DLD1 (cell line): ENCODE data around the gene MIS12.

Experiments
- in situ Hi-C: cut with HindIII; loops from 2 replicates; pipeline ENCODE4 v1.10.0; 2017; ENCODE audit warnings: low sequenced_read_pairs

The MIS12 gene

DNA sequence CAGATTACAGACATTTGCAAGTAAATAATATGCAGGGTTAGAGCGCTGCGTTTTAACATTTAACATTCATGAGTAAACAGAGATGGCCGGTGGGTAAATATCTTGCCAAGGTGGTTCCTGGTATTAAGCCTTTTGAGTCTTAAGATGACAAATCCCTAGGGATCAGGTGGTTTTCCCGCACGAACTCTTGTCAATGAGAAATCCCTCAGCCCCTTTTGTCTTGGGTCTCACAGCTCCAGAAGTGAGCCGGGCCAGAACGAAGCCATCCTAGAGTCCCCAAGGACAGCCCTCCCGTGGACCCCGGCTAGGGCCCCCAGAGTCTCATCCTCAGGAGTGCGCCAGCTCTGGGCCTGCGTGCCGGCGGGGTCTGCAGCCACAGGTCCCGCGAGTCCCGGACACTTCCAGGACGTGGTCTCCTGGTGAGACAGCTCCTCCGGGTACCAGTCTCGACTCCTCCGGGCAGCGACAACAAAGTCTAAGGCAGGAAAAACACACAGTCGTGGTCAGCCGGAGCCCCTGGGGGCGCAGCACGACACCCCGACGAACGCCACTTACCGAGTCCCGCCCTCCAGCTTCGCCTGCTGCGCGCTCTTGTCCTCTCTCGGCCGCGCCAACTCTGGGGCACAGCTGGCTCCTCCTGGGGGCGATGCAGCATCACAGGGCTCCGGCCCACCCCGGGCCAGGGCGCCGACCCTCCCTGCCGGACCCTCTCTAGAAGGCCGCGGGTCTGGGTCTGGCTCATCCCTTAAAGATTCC is 13.3 kb downstream of the MIS12 start:
- in situ Hi-C loops: no loop called here

DNA sequence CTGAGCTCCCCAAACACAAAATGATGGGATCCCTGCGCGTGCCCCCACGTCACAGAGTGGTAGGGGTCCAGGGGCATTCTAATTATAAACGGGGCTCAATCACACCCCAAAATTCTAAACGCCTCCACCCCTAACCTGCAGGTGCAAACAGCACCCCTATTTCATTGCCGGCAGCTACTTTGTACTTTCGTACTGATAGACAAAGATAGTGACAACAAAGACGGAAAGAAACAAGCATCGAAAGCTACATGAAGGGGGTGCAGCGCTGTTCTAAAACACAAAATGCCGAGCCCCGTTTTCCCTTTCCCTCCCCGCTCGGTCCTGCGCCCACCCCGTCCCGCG is 13.9 kb downstream of the MIS12 start:
- in situ Hi-C loops: no loop called here

DNA sequence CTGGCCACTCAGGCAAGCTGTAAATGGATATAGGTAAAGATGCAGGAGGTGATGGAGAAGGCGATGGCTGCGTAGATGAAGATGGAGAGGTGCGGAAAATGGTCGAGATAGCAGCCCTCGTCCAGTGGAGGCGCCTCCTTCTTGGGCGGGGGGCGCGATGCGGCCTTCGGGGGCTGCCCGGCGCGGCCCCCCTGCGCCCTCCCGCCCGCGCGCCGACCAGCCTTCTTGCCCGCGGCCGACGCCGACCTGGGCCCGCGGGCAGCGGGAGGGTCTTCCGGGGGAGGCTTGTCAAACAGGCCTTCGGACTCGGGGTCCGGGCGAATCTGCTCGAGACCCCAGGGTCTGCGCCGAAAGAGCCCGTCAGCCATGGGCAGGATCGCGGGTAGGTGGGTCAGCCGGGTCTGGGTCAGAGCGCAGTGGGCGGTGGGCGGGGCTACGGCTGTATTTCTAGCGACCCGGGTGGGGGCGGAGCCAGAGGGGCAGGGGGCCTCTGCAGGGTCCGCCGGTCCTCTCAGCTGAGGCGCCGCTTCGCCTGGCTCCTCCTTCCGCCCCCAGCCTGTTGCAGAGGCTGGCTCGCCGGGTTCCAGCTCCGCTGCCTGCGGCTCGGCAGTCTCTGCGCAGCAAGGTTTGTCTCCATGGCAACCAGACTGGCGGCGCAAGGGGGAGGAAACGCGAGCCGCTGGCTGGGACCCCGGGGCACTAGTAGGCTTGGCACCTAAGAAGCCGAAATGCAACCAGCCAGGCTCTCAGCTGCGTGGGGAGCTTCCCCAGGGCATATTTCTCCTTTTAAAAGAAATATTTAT is 14.4 kb downstream of the MIS12 start:
- in situ Hi-C loops: no loop called here

DNA sequence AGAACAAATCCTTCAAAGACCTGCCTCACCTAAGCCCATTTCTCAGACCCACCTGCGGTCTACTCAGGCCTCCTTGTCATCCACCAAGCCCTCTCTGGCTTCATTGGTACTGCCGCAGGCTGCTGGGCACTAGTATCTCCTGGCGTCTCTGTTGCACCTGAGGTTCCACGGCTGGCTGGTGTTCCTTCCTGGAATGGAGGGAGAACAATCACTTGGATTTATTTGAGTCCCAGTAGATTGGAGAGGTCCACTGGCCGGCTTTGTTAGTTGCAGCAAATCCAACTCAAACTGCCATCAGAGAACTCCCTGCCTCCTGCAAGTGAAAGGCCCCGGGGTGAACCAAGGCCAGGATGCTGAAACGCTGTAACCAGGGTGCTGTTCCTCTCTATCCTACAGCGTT is 15.3 kb downstream of the MIS12 start:
- in situ Hi-C loops: no loop called here

DNA sequence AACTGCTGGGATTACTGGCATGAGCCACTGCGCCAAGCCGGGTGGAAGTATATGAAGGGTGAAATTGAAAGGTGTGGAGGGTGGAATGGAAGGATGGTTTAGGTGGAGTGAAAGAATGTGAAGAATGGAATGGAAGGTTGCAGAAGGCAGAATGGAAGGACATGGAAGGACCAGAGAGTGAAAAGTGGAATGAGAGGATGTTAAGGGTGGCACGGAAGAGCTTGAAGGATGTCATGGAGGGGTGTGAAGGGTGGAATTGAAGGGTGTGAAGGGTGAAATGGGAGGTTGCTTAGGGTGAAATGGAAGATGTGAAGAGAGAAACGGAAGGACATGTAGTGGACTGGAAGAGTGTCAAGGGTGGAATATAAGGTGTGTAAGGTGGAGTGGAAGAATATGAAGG is 16.2 kb downstream of the MIS12 start:
- in situ Hi-C loops: no loop called here

DNA sequence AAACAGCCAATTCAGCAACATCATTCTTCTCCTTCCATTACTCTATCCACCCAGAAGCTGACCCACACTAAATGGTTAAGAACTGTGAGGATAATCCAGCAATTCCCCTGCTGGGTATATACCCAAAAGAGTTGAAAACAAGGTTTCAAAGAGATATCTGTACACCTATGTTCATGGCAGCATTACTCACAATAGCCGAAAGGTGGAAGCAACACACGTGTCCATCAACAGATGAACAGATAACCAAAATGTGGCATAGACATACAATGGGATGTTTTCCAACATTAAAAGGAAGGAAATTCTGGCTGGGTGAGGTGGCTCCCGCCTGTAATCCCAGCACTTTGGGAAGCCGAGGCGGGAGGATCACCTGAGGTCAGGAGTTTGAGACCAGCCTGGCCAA is 19.9 kb downstream of the MIS12 start:
- in situ Hi-C loops: no loop called here

DNA sequence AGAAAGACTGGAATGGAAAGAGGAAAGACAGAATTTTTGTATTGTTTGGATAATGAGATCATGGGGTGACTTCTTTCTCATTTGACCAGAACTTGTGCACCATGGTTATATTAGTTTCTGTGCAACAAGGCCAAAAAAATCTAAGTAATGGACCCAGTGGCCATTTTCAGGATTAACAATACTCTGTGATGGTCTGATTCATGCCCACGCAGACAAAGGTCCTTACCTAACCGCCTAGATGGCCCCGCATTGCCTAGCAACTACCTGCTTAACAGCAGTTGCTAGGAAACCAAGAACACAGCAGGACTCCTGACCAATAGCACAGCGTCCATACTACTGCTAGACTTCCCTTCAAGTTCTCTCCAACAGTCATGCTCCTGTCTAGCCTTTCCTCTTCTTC is 22.4 kb downstream of the MIS12 start:
- in situ Hi-C loops: no loop called here

DNA sequence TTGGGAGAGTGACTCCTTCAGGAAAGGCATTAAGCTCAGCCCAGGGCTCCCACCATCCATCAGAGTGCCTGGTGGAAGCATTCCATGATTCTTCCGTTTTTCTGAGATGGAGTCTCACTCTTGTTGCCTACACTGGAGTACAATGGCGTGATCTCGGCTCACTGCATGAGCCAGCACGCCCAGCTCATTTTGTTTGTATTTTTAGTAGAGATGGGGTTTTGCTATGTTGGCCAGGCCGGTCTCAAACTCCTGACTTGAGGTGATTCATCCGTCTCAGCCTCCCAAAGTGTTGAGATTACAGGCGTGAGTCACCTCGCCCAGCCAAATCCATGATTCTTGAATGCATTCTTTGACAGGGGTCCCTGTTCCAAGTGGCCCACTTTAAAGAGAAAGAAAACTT is 23.1 kb downstream of the MIS12 start:
- in situ Hi-C loops: no loop called here

DNA sequence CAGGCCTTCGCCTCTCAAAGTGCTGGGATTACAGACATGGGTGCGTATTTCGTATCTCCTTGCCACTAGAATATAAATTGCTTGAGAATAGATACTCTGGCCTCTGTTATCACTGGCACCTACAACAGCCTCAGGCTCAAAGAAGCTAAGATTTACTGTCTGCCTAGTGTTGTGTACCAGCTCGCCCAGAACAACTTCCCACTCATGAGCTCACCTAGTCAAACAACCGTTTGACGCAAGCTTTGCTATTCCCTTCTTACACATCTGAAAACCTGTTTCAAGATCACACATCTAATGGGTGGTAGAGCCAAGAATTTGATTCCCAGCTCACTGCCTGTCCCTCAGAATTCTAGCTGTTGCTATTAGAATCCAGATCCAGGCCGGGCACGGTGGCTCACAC is 24.4 kb downstream of the MIS12 start:
- in situ Hi-C loops: no loop called here

DNA sequence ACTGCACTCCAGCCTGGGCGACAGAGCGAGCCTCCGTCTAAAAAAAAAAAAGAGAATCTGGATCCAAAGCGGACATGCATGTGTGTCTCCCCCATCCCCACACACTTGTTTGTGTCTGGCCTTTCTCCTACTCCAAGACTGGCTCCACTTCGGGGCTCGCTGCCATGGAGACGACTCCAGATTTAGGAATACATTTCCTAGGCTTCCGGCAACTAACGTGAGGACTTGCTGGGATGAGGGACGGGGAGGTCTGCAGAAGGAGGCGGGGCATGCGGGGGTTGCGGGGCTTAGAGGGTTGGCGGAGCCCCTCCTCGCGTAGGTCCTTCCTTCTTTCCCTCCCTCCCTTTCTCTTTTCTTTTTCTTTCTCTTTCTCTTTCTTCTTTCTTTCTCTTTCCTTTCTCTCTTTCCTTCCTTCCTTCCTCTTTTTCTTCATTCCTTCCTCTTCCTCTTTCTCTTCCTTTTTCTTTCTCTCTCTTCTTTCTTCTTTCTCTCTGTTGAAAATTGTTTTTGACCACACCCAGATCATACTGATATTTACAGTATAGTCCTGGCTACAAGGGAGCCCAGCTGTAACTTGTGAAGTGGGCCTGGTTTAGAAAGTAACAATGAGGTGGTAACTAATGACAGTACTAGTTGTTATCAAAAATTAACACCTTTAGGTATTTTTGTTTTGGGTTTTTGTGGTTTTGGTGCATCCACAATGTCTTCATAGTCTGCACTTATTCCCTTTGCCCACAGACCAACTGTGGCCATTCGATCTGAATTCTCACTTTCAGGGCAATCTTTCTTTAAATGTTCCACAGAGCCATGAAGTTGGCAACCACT is 25.2 kb downstream of the MIS12 start:
- in situ Hi-C loops: no loop called here

DNA sequence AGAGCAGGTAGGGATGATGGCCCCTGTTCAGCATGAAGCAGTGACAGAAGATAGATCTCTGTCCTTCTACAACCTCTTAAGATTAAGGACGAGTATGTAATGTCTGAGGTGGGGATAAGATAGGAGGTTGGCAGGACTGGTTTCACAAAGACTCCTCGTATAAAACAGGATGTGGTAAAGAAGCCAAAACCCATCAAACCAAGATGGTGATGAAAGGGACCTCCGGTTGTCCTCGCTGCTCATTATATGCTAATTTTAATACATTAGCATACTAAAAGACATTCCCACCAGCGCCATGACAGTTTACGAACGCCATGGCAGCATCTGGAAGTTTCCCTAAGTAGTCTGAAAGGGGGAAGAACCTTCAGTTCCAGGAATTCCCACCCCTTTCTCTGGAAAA is 27.3 kb downstream of the MIS12 start:
- in situ Hi-C loops: no loop called here

DNA sequence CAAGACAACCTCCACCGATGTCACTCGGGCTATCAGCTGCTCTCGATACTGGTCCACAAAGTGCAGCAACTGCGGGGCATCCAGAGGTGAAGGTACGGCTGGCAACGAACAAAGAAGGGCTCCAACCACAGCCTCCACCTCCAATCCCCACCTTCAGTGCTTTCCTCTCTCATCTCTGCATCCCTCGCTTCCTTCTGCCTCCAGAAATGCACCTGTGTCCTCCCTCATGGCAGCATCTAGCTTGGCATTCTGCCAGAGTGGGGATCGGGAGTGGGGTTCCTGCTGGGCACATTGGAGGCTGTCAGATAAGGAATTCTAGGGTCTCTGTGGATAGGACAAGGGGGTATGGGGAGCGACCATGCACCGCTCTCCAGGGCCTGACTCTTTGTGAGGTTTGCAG is 28.6 kb downstream of the MIS12 start:
- in situ Hi-C loops: no loop called here

DNA sequence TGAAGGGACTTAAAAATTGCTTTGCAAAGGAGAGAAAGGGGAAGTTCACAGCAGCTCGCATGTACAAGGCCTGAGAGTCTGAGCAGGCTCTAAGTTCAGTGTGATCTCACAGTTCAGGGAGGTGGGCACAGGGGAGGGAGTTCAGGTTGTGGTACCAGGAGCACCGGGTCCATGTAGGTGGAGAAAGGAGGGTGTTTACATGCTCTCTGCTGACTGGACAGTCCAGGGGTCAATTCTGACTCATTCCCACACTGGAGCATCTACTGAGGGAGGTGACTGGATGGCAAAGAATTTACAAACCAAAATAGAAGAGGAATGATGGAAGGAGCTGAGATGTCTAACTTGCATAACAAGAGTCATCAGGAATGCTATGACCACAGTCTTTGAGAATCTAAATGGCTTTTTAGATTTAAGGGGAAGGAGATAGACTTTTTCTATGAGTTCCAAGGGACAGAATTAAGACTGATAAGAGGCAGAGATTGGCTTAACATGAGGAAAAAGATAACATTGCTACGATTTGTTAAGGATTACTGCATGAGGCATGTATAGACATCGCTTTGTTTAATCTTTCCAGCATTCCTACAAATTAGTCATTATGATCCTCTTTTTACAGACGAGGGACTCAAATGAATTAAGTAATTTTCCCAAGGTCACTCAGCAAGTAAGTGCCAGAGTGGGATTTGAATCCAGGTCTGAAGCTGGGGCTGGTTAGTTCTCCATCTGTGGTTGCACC is 29.9 kb downstream of the MIS12 start:
- in situ Hi-C loops: no loop called here

DNA sequence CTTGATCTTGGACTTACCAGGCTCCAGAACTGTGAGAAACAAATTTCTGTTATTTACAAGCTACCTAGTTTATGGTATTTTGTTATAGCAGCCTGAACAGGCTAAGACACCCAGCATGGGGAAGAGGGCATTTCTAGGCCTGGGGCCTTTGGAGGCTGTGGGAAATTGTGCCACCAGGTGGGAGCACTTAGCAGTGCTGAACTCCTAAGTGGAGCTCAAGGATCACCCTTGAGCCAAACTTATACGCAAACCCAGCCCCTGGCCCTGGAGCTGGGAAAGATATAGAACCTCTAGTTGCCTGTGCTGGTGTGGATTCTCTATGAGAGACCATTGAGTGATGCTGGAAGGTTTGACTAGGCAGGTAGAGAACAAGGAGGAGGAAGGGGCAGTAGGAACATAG is 36.1 kb downstream of the MIS12 start:
- in situ Hi-C loops: no loop called here

DNA sequence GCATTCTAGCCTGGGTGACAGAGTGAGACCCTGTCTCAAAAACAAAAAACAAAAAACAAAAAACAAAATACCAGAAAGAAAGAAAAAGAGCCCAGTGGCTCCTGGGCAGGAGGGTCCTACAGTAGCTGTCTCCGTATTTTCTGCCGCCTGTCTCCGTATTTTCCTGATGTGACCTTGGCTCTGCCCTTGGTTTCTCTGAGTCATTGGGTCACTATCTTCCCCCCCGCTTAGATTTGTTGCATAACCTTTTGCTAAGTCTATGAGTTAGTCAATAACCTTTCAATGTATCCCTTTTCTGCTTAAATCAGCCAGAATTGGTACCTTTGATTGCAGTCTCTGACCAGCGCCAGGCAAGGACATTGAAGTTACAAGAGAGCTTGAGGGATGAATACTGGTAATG is 36.9 kb downstream of the MIS12 start:
- in situ Hi-C loops: no loop called here

DNA sequence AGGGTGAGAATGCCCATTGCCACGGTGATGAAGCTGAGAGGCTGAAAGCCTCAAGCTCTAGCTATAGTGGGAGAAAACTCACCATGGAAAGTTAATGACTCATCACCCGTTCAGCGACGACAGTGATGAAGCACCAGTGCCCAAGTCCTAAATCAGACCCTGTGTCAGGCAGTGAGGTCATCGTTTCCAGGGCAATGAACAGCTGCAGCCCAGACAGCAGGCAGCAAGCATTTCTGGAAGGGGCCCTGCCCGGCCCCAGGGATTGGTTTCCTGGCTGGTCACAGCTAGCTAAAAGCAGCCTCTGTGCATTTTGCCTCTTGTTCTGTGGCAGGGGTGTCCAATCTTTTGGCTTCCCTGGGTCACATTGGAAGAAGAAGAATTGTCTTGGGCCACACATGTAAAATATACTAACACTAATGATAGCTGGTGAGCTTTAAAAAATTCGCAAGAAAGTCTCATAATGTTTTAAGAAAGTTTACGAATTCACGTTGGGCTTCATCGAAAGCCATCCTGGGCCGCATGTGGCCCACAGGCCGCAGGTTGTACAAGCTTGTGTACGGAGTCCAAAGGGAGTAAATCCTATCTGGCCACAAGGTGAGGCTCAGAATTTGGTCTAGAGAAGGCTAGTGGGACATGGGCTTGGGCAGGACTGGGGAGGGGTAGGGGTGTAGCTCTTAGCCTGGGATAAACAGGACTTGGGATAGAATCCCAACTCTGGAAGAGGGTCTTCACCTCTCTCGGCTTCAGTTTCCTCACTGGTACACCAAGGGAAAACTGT is 40.6 kb downstream of the MIS12 start:
- in situ Hi-C loops: no loop called here

DNA sequence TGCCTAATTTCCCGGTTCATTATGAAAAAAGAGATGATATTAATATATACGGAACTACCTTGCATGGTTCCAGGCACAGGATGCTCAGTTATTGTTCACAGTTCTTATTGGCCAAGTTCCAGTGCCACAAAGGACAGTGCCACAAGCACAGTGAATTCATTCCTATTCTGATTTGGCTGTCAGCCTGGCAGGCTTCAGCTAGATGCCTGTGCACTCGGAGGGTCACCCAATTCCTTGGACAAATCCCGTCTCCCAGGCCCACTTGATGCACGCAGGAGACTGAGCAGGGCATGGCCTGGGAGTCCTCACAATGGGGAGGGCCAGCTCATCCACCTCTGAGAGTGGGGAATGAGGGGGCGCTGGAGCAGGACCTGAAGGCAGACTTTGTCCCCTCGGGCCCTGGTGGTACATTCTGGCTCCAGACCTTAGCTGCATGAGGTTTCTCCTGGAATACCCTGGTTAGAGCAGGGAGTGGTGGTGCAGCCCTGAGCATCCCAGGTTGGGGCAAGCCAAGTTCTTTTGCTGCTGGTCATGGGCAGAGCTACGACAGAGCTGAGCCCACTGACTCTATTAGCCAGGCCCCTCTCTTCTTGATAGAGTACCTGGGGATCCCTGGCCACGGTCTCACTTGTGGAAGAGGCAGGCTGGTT is 41.4 kb downstream of the MIS12 start:
- in situ Hi-C loops: no loop called here

DNA sequence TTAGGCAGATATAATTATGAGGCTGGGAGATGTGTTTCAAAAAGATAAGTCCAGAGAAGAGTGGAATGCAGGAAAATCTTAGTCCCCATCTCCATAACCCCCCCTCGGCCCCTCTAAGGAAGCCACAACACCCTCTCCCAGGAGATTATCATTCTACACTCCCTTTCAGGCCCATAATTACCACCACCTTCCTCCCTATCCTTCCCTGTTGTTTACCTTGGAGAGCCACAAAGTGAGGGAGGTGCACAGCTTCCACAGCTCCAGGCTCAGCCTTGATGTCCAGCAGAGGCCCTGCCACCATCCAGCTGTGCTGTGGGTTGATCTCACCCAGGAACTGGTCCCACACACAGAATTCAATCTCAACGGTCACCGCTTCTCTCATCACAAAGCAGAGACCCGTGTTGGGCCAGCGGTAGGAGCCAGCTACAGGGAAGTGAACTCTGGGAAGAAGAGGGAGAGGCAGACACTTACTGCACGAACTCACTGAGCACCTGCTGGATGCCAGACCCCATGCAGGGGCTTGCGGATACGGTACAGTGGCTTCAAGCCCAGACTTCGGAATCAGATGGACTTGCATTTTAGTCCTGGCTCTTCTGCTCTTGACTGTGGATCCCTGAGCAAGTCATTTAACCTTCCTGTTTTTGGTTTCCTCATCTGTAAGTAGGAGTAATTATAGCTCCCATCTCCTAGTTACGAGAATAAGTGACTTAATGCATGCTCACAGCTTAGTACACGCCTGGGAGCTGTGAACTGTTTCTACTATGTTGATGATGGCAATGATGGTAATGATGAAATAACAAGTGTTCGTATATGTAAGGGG is 44.1 kb downstream of the MIS12 start:
- in situ Hi-C loops: no loop called here

DNA sequence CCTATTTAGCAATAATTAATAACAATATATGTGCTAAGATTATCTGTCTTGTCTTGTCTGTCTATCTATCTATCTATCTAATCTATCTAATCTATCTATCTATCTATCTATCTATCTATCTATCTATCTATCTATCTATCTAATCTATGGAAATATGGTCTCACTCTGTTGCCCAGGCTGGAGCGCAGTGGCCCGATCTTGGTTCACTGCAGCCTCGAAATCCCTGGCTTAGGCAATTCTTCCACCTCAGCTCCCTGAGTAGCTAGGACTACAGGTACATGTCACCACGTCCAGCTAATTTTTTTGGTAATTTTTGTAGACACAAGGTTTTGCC is 44.7 kb downstream of the MIS12 start:
- in situ Hi-C loops: no loop called here
